ENCODE data around the gene YY1. TPM values are rescaled to one million over a fixed set of nuclear protein-coding genes. Genes with fewer than 3 reads are reported as not detected.

Gene YY1
- total RNA-seq, 5 donors from 2014 or later (not counting 1 experiment from before 2014, with no cell fraction given): 67.5 to 86.5 (median 74.2) TPM

GRCh38 chr14:100278702-100279101 lies 39.8 kb downstream of the YY1 start:
- no peak for ATAC-seq (replicated peaks in 1 of 4)
- H3K9me3 ChIP-seq: no peaks in the 10 kb centered on the region
- Mint-ChIP-seq H3K27ac (peak overlapping the region; percentile 47 to 61), H3K4me1 (peaks cover 37 to 54% (median 49%) of the 10 kb centered on the region in 3 donors), H3K9me3 (no peaks in the 10 kb centered on the region), H3K36me3 (peaks cover 26% of the 10 kb centered on the region), H3K27me3 (no peaks in the 10 kb centered on the region), H3K4me3 (no peak overlapping the region)
- 73% methylated on average over 7 of the region's 8 CpGs for WGBS (ENCODE audit: insufficient coverage)
- DNase-seq: peak in 1 of 35 experiments; percentile 19
- H3K4me3 ChIP-seq (ENCODE audit: control insufficient read depth in 1 of 2, extremely low read depth in 1 of 2, low read length in 1 of 2): no peak overlapping the region
- H3K27ac ChIP-seq (ENCODE audit: low read length): no peak overlapping the region
- H3K27me3 ChIP-seq (replicated peaks in 1 of 2; ENCODE audit: control insufficient read depth in 2 of 2, extremely low read depth in 1 of 2, insufficient read depth in 2 of 2, low read length in 1 of 2): no peaks in the 10 kb centered on the region
- H3K4me1 ChIP-seq (ENCODE audit: control insufficient read depth in 1 of 2, extremely low read depth in 1 of 2, insufficient read depth in 2 of 2, low read length in 2 of 2): peaks cover 4 to 9% of the 10 kb centered on the region in 2 experiments
- CTCF ChIA-PET: no interaction called here
- peaks cover 0 to 38% of the 10 kb centered on the region in 2 donors for H3K36me3 ChIP-seq (ENCODE audit: control insufficient read depth in 2 of 2, extremely low read depth in 1 of 2, insufficient read depth in 1 of 2, low read length in 1 of 2)
- POLR2A ChIA-PET: no interaction called here

DNA sequence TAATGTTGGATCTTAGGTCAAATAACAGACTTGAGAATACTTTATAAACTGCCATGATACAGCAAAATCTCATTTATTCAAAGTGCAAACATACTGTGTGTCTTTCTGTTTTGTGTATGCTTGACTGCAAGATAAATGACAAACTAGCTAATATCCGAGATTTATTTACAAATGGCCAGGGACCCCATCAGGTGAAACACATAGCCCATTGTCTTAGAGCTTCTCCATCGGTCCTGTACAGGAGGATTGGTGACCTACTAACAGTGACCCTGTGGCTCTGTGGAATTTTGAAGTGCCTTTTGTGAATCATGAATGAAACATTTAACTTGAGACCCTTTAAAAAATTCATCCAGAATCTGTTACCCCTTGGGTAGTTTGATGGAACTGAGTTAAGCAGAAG lies 40.2 kb downstream of the YY1 start:
- POLR2A ChIA-PET: no interaction called here
- H3K36me3 ChIP-seq (ENCODE audit: control insufficient read depth in 2 of 2, extremely low read depth in 1 of 2, insufficient read depth in 1 of 2, low read length in 1 of 2): peaks cover 0 to 37% of the 10 kb centered on the region in 2 donors
- DNase-seq (no peak), ATAC-seq (replicated peaks in 1 of 4) (no peak)
- no peaks in the 10 kb centered on the region for H3K27me3 ChIP-seq (replicated peaks in 1 of 2; ENCODE audit: control insufficient read depth in 2 of 2, extremely low read depth in 1 of 2, insufficient read depth in 2 of 2, low read length in 1 of 2)
- WGBS (ENCODE audit: insufficient coverage): 100% methylated on average over 1 of the region's 2 CpGs
- H3K27me3 Mint-ChIP-seq: no peaks in the 10 kb centered on the region
- H3K9me3 ChIP-seq: no peaks in the 10 kb centered on the region
- no peak overlapping the region for H3K4me3 Mint-ChIP-seq
- H3K4me3 ChIP-seq (ENCODE audit: control insufficient read depth in 1 of 2, extremely low read depth in 1 of 2, low read length in 1 of 2): no peak overlapping the region
- peaks cover 4 to 9% of the 10 kb centered on the region in 2 experiments for H3K4me1 ChIP-seq (ENCODE audit: control insufficient read depth in 1 of 2, extremely low read depth in 1 of 2, insufficient read depth in 2 of 2, low read length in 2 of 2)
- no peaks in the 10 kb centered on the region for H3K9me3 Mint-ChIP-seq
- CTCF ChIA-PET: interaction anchor here in 1 of 2 donors (0.6 kb wide), 1 partner anchor 43 kb away, joined by 3 read pairs; no protein-coding TSS in a partner anchor
- H3K36me3 Mint-ChIP-seq: peaks cover 26% of the 10 kb centered on the region
- H3K27ac ChIP-seq (ENCODE audit: low read length): no peak overlapping the region
- peak overlapping the region; percentile 47 to 61 for H3K27ac Mint-ChIP-seq
- H3K4me1 Mint-ChIP-seq: peaks cover 35 to 52% (median 47%) of the 10 kb centered on the region in 3 donors

GRCh38 chr14:100279563-100279962 lies 40.6 kb downstream of the YY1 start:
- ChIA-PET POLR2A (no interaction called here), CTCF (interaction anchor here in 1 of 2 donors (0.6 kb wide), 1 partner anchor 44 kb away, joined by 3 read pairs; no protein-coding TSS in a partner anchor)
- peaks cover 34 to 51% (median 46%) of the 10 kb centered on the region in 3 donors for H3K4me1 Mint-ChIP-seq
- 98% methylated on average over 7 of the region's 8 CpGs for WGBS (ENCODE audit: insufficient coverage)
- Histone ChIP-seq H3K27me3 (replicated peaks in 1 of 2; ENCODE audit: control insufficient read depth in 2 of 2, extremely low read depth in 1 of 2, insufficient read depth in 2 of 2, low read length in 1 of 2) (no peaks in the 10 kb centered on the region), H3K9me3 (no peaks in the 10 kb centered on the region), H3K27ac (ENCODE audit: low read length) (no peak overlapping the region), H3K4me3 (ENCODE audit: control insufficient read depth in 1 of 2, extremely low read depth in 1 of 2, low read length in 1 of 2) (no peak overlapping the region), H3K4me1 (ENCODE audit: control insufficient read depth in 1 of 2, extremely low read depth in 1 of 2, insufficient read depth in 2 of 2, low read length in 2 of 2) (peaks cover 2 to 11% of the 10 kb centered on the region in 2 experiments), H3K36me3 (ENCODE audit: control insufficient read depth in 2 of 2, extremely low read depth in 1 of 2, insufficient read depth in 1 of 2, low read length in 1 of 2) (peaks cover 0 to 35% of the 10 kb centered on the region in 2 donors)
- no peak overlapping the region for H3K4me3 Mint-ChIP-seq
- ATAC-seq (replicated peaks in 1 of 4) (no peak), DNase-seq (no peak)
- H3K27ac Mint-ChIP-seq: peak overlapping the region; percentile 5 to 73
- H3K27me3 Mint-ChIP-seq: no peaks in the 10 kb centered on the region
- H3K36me3 Mint-ChIP-seq: peaks cover 22% of the 10 kb centered on the region
- H3K9me3 Mint-ChIP-seq: no peaks in the 10 kb centered on the region

DNA sequence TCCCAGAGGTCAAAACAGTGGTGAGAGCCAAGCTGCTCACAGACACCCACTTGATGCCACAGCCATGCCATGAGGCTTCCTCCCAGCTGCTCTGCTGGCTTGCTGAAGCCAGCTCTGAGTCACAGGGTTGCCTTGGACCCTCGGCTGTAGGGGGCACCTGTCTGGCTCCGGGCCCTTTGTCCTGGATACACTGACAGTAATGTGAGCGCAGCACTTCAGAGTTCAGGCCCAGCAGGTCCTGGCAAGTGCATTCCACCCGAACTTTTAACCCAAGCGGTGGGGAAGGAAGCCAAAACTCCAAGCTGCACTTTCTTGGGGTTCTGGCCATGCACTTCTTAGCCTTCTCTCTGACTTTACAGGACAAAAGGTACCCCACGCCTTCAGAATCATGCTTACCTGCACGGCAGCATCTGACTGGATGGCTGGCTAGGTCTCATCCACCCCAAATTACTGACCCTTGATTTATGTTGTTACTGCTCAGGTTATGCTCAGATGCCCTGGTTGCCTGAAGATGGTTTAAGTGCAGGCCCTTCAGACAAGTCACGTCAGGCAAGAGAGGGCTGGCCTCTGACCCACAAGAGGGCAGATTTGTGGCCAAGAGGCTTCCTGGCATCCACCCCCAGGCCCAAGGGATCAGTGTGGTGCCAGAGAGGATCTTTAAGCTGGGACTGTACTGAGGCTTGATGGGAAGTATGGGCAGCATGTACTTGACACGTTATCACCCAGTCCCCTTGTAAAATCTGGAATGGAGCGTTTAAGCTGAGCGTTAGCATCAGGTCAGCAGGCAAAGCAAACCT lies 42.5 kb downstream of the YY1 start:
- Histone ChIP-seq H3K4me1 (ENCODE audit: control insufficient read depth in 1 of 2, extremely low read depth in 1 of 2, insufficient read depth in 2 of 2, low read length in 2 of 2) (peaks cover 3 to 24% of the 10 kb centered on the region in 2 experiments), H3K36me3 (ENCODE audit: control insufficient read depth in 2 of 2, extremely low read depth in 1 of 2, insufficient read depth in 1 of 2, low read length in 1 of 2) (peaks cover 0 to 23% of the 10 kb centered on the region in 2 donors), H3K4me3 (ENCODE audit: control insufficient read depth in 1 of 2, extremely low read depth in 1 of 2, low read length in 1 of 2) (no peak overlapping the region), H3K27me3 (replicated peaks in 1 of 2; ENCODE audit: control insufficient read depth in 2 of 2, extremely low read depth in 1 of 2, insufficient read depth in 2 of 2, low read length in 1 of 2) (no peaks in the 10 kb centered on the region), H3K9me3 (no peaks in the 10 kb centered on the region), H3K27ac (ENCODE audit: low read length) (no peak overlapping the region)
- DNase-seq (no peak), ATAC-seq (replicated peaks in 1 of 4) (no peak)
- peaks cover 8% of the 10 kb centered on the region for H3K36me3 Mint-ChIP-seq
- no peaks in the 10 kb centered on the region for H3K27me3 Mint-ChIP-seq
- WGBS (ENCODE audit: insufficient coverage): 85% methylated on average over 7 of the region's 11 CpGs
- ChIA-PET POLR2A (interaction anchor here in 1 of 2 donors (0.6 kb wide), 1 partner anchor 65 kb away, joined by 3 read pairs; no protein-coding TSS in a partner anchor), CTCF (interaction anchor here in 1 of 2 donors (0.6 kb wide), 2 partner anchors 24 to 33 kb away, joined by 3 to 4 read pairs; no protein-coding TSS in a partner anchor)
- H3K4me3 Mint-ChIP-seq: no peak overlapping the region
- no peaks in the 10 kb centered on the region for H3K9me3 Mint-ChIP-seq
- H3K27ac Mint-ChIP-seq: peak overlapping the region in 1 of 2 donors; percentile 5
- H3K4me1 Mint-ChIP-seq: peaks cover 28 to 38% (median 34%) of the 10 kb centered on the region in 3 donors

- ATAC-seq (replicated peaks in 1 of 4) (no peak), DNase-seq (no peak)
- H3K4me1 ChIP-seq (ENCODE audit: control insufficient read depth in 1 of 2, extremely low read depth in 1 of 2, insufficient read depth in 2 of 2, low read length in 2 of 2): peaks cover 3 to 24% of the 10 kb centered on the region in 2 experiments
- no peaks in the 10 kb centered on the region for H3K9me3 Mint-ChIP-seq
- no peak overlapping the region for H3K27ac ChIP-seq (ENCODE audit: low read length)
- no peak overlapping the region for H3K4me3 ChIP-seq (ENCODE audit: control insufficient read depth in 1 of 2, extremely low read depth in 1 of 2, low read length in 1 of 2)
- H3K27me3 Mint-ChIP-seq: no peaks in the 10 kb centered on the region
- ChIA-PET CTCF (interaction anchor here in 1 of 2 donors (0.6 kb wide), 1 partner anchor 34 kb away, joined by 3 read pairs; no protein-coding TSS in a partner anchor), POLR2A (no interaction called here)
- no peaks in the 10 kb centered on the region for H3K9me3 ChIP-seq
- no peak overlapping the region for H3K4me3 Mint-ChIP-seq
- 100% methylated on average over 5 of the region's 7 CpGs for WGBS (ENCODE audit: insufficient coverage)
- H3K36me3 ChIP-seq (ENCODE audit: control insufficient read depth in 2 of 2, extremely low read depth in 1 of 2, insufficient read depth in 1 of 2, low read length in 1 of 2): peaks cover 0 to 19% of the 10 kb centered on the region in 2 donors
- H3K36me3 Mint-ChIP-seq: peaks cover 8% of the 10 kb centered on the region
- peak overlapping the region in 1 of 2 donors; percentile 16 for H3K27ac Mint-ChIP-seq
- no peaks in the 10 kb centered on the region for H3K27me3 ChIP-seq (replicated peaks in 1 of 2; ENCODE audit: control insufficient read depth in 2 of 2, extremely low read depth in 1 of 2, insufficient read depth in 2 of 2, low read length in 1 of 2)
- peaks cover 28 to 35% (median 31%) of the 10 kb centered on the region in 3 donors for H3K4me1 Mint-ChIP-seq
Observed at GRCh38 chr14:100282083-100282350, 43.1 kb downstream of the YY1 start.

- Histone ChIP-seq H3K4me3 (ENCODE audit: control insufficient read depth in 1 of 2, extremely low read depth in 1 of 2, low read length in 1 of 2) (no peak overlapping the region), H3K4me1 (ENCODE audit: control insufficient read depth in 1 of 2, extremely low read depth in 1 of 2, insufficient read depth in 2 of 2, low read length in 2 of 2) (peaks cover 3 to 24% of the 10 kb centered on the region in 2 experiments), H3K36me3 (ENCODE audit: control insufficient read depth in 2 of 2, extremely low read depth in 1 of 2, insufficient read depth in 1 of 2, low read length in 1 of 2) (peaks cover 0 to 14% of the 10 kb centered on the region in 2 donors), H3K9me3 (no peaks in the 10 kb centered on the region), H3K27me3 (replicated peaks in 1 of 2; ENCODE audit: control insufficient read depth in 2 of 2, extremely low read depth in 1 of 2, insufficient read depth in 2 of 2, low read length in 1 of 2) (no peaks in the 10 kb centered on the region), H3K27ac (ENCODE audit: low read length) (no peak overlapping the region)
- Mint-ChIP-seq H3K27me3 (no peaks in the 10 kb centered on the region), H3K9me3 (no peaks in the 10 kb centered on the region), H3K27ac (no peak overlapping the region), H3K36me3 (peaks cover 5% of the 10 kb centered on the region), H3K4me1 (peaks cover 26 to 29% (median 28%) of the 10 kb centered on the region in 3 donors), H3K4me3 (peak overlapping the region in 1 of 3 donors; percentile 37)
- no peak for ATAC-seq (replicated peaks in 1 of 4)
- ChIA-PET CTCF (interaction anchor here (0.6 to 0.9 kb wide), 2 partner anchors 17 to 1949 kb away, joined by 6 to 7 read pairs; no protein-coding TSS in a partner anchor), POLR2A (interaction anchor here in 1 of 2 donors (0.6 kb wide), 1 partner anchor 47 kb away, joined by 5 read pairs; no protein-coding TSS in a partner anchor)
- DNase-seq: no peak
- WGBS (ENCODE audit: insufficient coverage): 90% methylated on average over 9 of the region's 9 CpGs
Observed at GRCh38 chr14:100282766-100283419, 43.9 kb downstream of the YY1 start.
